Fibroblast of lung (primary cell): ENCODE data around the gene SRRM2. TPM values are rescaled to one million over a fixed set of nuclear protein-coding genes. Genes with fewer than 3 reads are reported as not detected.
A peak's percentile ranks its signal among the peaks of the same experiment; 100 is the strongest.

ENCODE experiments used
- DNase-seq, 2 donors: peaks; one replicate each; pipeline versions ENCODE4 v3.0.0 to v3.0.0-alpha.2; 2010; ENCODE audit warnings: low read depth in 2 of 2
- H2AFZ ChIP-seq: 2 replicates; pipeline ENCODE4 v1.5.1; 2012; ENCODE audit warnings: low read length, control low read depth, inconsistent platforms
- H3K27ac ChIP-seq: 2 replicates; pipeline ENCODE4 v1.5.1; 2011; ENCODE audit warnings: low read length, control low read depth; ENCODE audit not compliant: insufficient read depth
- H3K27me3 ChIP-seq: 2 replicates; pipeline ENCODE4 v1.5.1; 2011; ENCODE audit warnings: mild to moderate bottlenecking, low read length; ENCODE audit not compliant: control insufficient read depth, insufficient read depth
- H3K36me3 ChIP-seq: 2 replicates; pipeline ENCODE4 v1.5.1; 2011; ENCODE audit warnings: low read length; ENCODE audit not compliant: control insufficient read depth, insufficient read depth
- H3K4me1 ChIP-seq: 2 replicates; pipeline ENCODE4 v1.5.1; 2011; ENCODE audit warnings: low read length; ENCODE audit not compliant: control insufficient read depth, insufficient read depth; ENCODE audit errors: extremely low read depth
- H3K4me2 ChIP-seq: 2 replicates; pipeline ENCODE4 v1.5.1; 2011; ENCODE audit warnings: low read length, control low read depth; ENCODE audit not compliant: insufficient read depth; ENCODE audit errors: extremely low read depth
- H3K4me3 ChIP-seq, 4 experiments: fragments of 200-600 bp in 1 of 4; sonication (generic) in 1 of 4; replicated peaks in 1 of 4; 2 replicates each; pipeline ENCODE4 v1.5.1; 2011 to 2016; ENCODE audit warnings: low read length in 4 of 4, low read depth in 3 of 4, mild to moderate bottlenecking in 3 of 4, control low read depth in 2 of 4, inconsistent platforms in 1 of 4, mixed read lengths in 1 of 4; ENCODE audit not compliant: insufficient read depth in 1 of 4; ENCODE audit errors: control extremely low read depth in 1 of 4
- H3K79me2 ChIP-seq: 2 replicates; pipeline ENCODE4 v1.5.1; 2012; ENCODE audit warnings: mild to moderate bottlenecking, low read length, inconsistent platforms; ENCODE audit not compliant: control insufficient read depth, insufficient read depth
- H3K9ac ChIP-seq: 2 replicates; pipeline ENCODE4 v1.5.1; 2011; ENCODE audit warnings: mild to moderate bottlenecking, low read length, control low read depth; ENCODE audit not compliant: insufficient read depth
- H3K9me3 ChIP-seq: 2 replicates; pipeline ENCODE4 v1.5.1; 2012; ENCODE audit warnings: low read depth, low read length; ENCODE audit not compliant: control insufficient read depth, insufficient read depth
- H4K20me1 ChIP-seq: 2 replicates; pipeline ENCODE4 v1.5.1; 2011; ENCODE audit warnings: low read length; ENCODE audit not compliant: control insufficient read depth, insufficient read depth; ENCODE audit errors: extremely low read depth
- CTCF ChIP-seq, 2 donors: IDR thresholded peaks in 1 of 2; conservative IDR thresholded peaks in 1 of 2; 1 replicate in 1 of 2; 2 replicates in 1 of 2; pipeline ENCODE4 v1.5.1; 2011 to 2012; ENCODE audit warnings: low read length in 2 of 2, control low read depth in 1 of 2, inconsistent platforms in 1 of 2, low read depth in 1 of 2, mild to moderate bottlenecking in 1 of 2
- EZH2 ChIP-seq: IDR thresholded peaks from 2 replicates; pipeline ENCODE4 v1.5.1; 2012; ENCODE audit warnings: low read length, control low read depth, mild to moderate bottlenecking; ENCODE audit errors: missing control alignments
- polyA minus RNA-seq: library from RNA; depleted of rRNA, polyadenylated mRNA; stranded (reverse); fragments of >200 nt; gene quantifications from 2 replicates; pipeline ENCODE4 v1.2.3, GENCODE V29; 2011; ENCODE audit warnings: low replicate concordance
- polyA plus RNA-seq, 2 donors: library from polyadenylated mRNA; depleted of rRNA in 1 of 2; stranded (reverse) in 1 of 2; unstranded in 1 of 2; fragments of >200 nt; gene quantifications; 2 replicates each; pipeline ENCODE4 v1.2.1, GENCODE V29; 2011 to 2012; ENCODE audit warnings: missing spikeins in 1 of 2
- total RNA-seq: library from RNA; depleted of rRNA; stranded (reverse); fragments of >200 nt; gene quantifications from 2 replicates; pipeline ENCODE4 v1.2.1, GENCODE V29; 2014

SRRM2 gene
- 43.9 and 74.3 TPM in 2 replicates for total RNA-seq
- polyA plus RNA-seq: 55.2 and 85.6 TPM in 2 replicates
- polyA plus RNA-seq (2012): 202 and 242 TPM in 2 replicates
- 605 and 812 TPM in 2 replicates for polyA minus RNA-seq

- Histone ChIP-seq H3K79me2 (peaks cover 43% of the 10 kb centered on the region), H3K9me3 (no peaks in the 10 kb centered on the region), H3K27ac (peak within 1 kb of the TSS; percentile 100), H3K9ac (peak within 1 kb of the TSS; percentile 98), H3K4me2 (peak within 1 kb of the TSS; percentile 94), H3K4me3 (peak within 1 kb of the TSS; percentile 80 to 91 (median 86)), H3K27me3 (no peaks in the 10 kb centered on the region), H2AFZ (peak within 1 kb of the TSS; percentile 100), H3K4me1 (no peaks in the 10 kb centered on the region), H4K20me1 (peaks cover 9% of the 10 kb centered on the region), H3K36me3 (peaks cover 2% of the 10 kb centered on the region)
- peak; percentile 95 to 98 for DNase-seq
- no peak for TF ChIP-seq EZH2
- TF ChIP-seq CTCF (conservative IDR thresholded peaks at IDR 0.05 in 1 of 2, IDR thresholded peaks at IDR 0.05 in 1 of 2; ENCODE audit: low read depth in 1 of 2, low read length in 2 of 2): no peak
Measured at GRCh38 chr16:2752035-2752849, at the start of gene SRRM2. SRRM2 (plus strand) TSS chr16:2752638; CDS start chr16:2756365, 3,727 bp downstream.

GRCh38 chr16:2702871-2703745 lies 49.3 kb upstream of the SRRM2 start:
- peaks cover 26% of the 10 kb centered on the region for H3K36me3 ChIP-seq
- no peak overlapping the region for H3K4me2 ChIP-seq
- DNase-seq: no peak
- no peaks in the 10 kb centered on the region for H3K27me3 ChIP-seq
- H3K9ac ChIP-seq: no peak overlapping the region
- no peaks in the 10 kb centered on the region for H4K20me1 ChIP-seq
- no peaks in the 10 kb centered on the region for H3K4me1 ChIP-seq
- TF ChIP-seq CTCF (conservative IDR thresholded peaks at IDR 0.05 in 1 of 2, IDR thresholded peaks at IDR 0.05 in 1 of 2; ENCODE audit: low read depth in 1 of 2, low read length in 2 of 2) (no peak), EZH2 (no peak)
- H3K27ac ChIP-seq: no peak overlapping the region
- H3K4me3 ChIP-seq: no peak overlapping the region
- H2AFZ ChIP-seq: no peak overlapping the region
- no peaks in the 10 kb centered on the region for H3K9me3 ChIP-seq
- no peaks in the 10 kb centered on the region for H3K79me2 ChIP-seq
